ENCODE measurements around the gene VMP1.

VMP1 gene

GRCh38 chr17:59763861-59764260, 56.4 kb downstream of the VMP1 start:
- DNase-seq (ENCODE audit: low read depth), result peak; percentile 88
- H3K4me3 ChIP-seq (replicated peaks; ENCODE audit: low read depth, low read length), result no peak overlapping the region
- TF ChIP-seq, protein P1, sequence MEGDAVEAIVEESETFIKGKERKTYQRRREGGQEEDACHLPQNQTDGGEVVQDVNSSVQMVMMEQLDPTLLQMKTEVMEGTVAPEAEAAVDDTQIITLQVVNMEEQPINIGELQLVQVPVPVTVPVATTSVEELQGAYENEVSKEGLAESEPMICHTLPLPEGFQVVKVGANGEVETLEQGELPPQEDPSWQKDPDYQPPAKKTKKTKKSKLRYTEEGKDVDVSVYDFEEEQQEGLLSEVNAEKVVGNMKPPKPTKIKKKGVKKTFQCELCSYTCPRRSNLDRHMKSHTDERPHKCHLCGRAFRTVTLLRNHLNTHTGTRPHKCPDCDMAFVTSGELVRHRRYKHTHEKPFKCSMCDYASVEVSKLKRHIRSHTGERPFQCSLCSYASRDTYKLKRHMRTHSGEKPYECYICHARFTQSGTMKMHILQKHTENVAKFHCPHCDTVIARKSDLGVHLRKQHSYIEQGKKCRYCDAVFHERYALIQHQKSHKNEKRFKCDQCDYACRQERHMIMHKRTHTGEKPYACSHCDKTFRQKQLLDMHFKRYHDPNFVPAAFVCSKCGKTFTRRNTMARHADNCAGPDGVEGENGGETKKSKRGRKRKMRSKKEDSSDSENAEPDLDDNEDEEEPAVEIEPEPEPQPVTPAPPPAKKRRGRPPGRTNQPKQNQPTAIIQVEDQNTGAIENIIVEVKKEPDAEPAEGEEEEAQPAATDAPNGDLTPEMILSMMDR (IDR thresholded peaks at IDR 0.05; ENCODE audit: low read length, missing control alignments), result no peak

GRCh38 chr17:59764292-59764741, 56.9 kb downstream of the VMP1 start:
- TF ChIP-seq, protein P1 (IDR thresholded peaks at IDR 0.05; ENCODE audit: low read length, missing control alignments), result no peak
- H3K4me3 ChIP-seq (replicated peaks; ENCODE audit: low read depth, low read length), result no peak overlapping the region
- no peak for DNase-seq (ENCODE audit: low read depth)

DNA sequence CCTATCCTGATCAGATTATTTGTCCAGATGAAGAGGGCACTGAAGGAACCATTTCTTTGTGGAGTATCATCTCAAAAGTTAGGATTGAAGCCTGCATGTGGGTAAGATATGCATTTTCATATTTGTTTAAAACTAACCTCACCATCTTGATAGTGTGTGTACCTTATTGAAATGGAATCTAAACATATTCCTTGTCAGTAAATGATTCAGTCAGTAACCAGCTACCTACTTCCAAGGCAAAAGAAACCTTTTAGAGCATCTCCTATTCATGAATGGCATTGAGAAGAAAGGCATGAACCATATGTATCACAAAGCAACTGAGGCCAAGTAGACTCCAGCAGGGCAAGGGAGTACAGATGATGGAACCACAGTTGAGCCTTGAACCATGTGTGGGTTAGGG, 57.6 kb downstream of the VMP1 start:
- no peak overlapping the region for H3K4me3 ChIP-seq (replicated peaks; ENCODE audit: low read depth, low read length)
- no peak for DNase-seq (ENCODE audit: low read depth)
- TF ChIP-seq, protein P1 (IDR thresholded peaks at IDR 0.05; ENCODE audit: low read length, missing control alignments), result no peak

GRCh38 chr17:59766491-59766890, 59.0 kb downstream of the VMP1 start:
- no peak for DNase-seq (ENCODE audit: low read depth)
- TF ChIP-seq, protein P1 (IDR thresholded peaks at IDR 0.05; ENCODE audit: low read length, missing control alignments), result no peak
- H3K4me3 ChIP-seq (replicated peaks; ENCODE audit: low read depth, low read length), result no peak overlapping the region

- TF ChIP-seq, protein P1 (IDR thresholded peaks at IDR 0.05; ENCODE audit: low read length, missing control alignments), result no peak
- DNase-seq (ENCODE audit: low read depth), result peak; percentile 44
- H3K4me3 ChIP-seq (replicated peaks; ENCODE audit: low read depth, low read length), result no peak overlapping the region
Measured at GRCh38 chr17:59767176-59767575, 59.7 kb downstream of the VMP1 start.

GRCh38 chr17:59769887-59770286, 62.4 kb downstream of the VMP1 start:
- no peak overlapping the region for H3K4me3 ChIP-seq (replicated peaks; ENCODE audit: low read depth, low read length)
- TF ChIP-seq, protein P1 (IDR thresholded peaks at IDR 0.05; ENCODE audit: low read length, missing control alignments), result no peak
- DNase-seq (ENCODE audit: low read depth), result peak; percentile 57

- TF ChIP-seq, protein P1 (IDR thresholded peaks at IDR 0.05; ENCODE audit: low read length, missing control alignments), result no peak
- DNase-seq (ENCODE audit: low read depth), result no peak
- no peak overlapping the region for H3K4me3 ChIP-seq (replicated peaks; ENCODE audit: low read depth, low read length)
Measured at GRCh38 chr17:59771093-59771492, 63.6 kb downstream of the VMP1 start.
